ENCODE measurements around the gene LHFPL2. TPM values are rescaled to one million over a fixed set of nuclear protein-coding genes. Genes with fewer than 3 reads are reported as not detected.

The LHFPL2 gene
- total RNA-seq, 1 experiment from 2014 or later: 17.9 TPM

DNA sequence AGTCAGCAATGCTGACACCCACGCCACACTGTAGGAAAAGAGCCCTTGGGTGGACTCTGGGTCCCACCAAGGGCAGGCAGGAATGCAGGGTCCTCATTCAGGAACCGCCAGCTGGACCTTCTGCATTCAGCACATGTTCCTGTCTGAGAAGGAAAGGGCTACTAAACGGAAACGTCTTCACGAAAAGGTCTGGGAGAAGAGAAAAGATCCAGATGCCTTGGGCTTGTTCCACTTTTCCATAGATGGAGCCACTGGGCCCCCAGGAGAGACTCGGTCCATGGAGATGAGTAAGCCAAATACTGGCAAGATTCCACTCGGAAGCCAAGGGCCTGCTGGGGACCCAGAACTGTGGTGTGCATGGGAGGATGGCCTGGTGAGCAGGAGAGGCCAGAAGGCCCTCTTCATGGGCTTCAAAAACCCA is 38.4 kb downstream of the LHFPL2 start:
- Histone ChIP-seq H3K27ac (ENCODE audit: low read depth, low read length) (no peak overlapping the region), H3K36me3 (ENCODE audit: control insufficient read depth in 1 of 2, insufficient read depth in 2 of 2, low read length in 2 of 2) (no peaks in the 10 kb centered on the region), H3K79me2 (ENCODE audit: insufficient read depth, low read length) (no peaks in the 10 kb centered on the region), H3K4me3 (replicated peaks in 1 of 2; ENCODE audit: low read depth in 1 of 2, low read length in 2 of 2) (no peak overlapping the region), H3K9ac (ENCODE audit: low read length) (no peak overlapping the region), H3K4me1 (ENCODE audit: control insufficient read depth in 1 of 2, insufficient read depth in 2 of 2, low read length in 2 of 2) (peaks cover 3 to 15% of the 10 kb centered on the region in 2 experiments), H3K4me2 (ENCODE audit: low read length) (no peak overlapping the region), H3K9me2 (ENCODE audit: insufficient read depth) (no peaks in the 10 kb centered on the region), H3K9me3 (ENCODE audit: control insufficient read depth in 1 of 2, insufficient read depth in 1 of 2, low read depth in 1 of 2, low read length in 2 of 2) (no peaks in the 10 kb centered on the region), H3K27me3 (ENCODE audit: insufficient read depth, low read length) (no peaks in the 10 kb centered on the region), H2AFZ (ENCODE audit: low read depth, low read length, poor library complexity, severe bottlenecking) (no peak overlapping the region), H4K20me1 (ENCODE audit: insufficient read depth) (no peaks in the 10 kb centered on the region)
- ChIA-PET RAD21 (ENCODE audit: low non-redundant PET in 1 of 2, low total read pairs in 2 of 2, uncharacterized antibody in 2 of 2, unreplicated experiment in 2 of 2) (no interaction called here), POLR2A (no interaction called here), CTCF (no interaction called here)
- no peak for ATAC-seq
- BruUV-seq (replicated peaks): no TSS peak
- TF ChIP-seq, protein P1, sequence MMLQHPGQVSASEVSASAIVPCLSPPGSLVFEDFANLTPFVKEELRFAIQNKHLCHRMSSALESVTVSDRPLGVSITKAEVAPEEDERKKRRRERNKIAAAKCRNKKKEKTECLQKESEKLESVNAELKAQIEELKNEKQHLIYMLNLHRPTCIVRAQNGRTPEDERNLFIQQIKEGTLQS (IDR thresholded peaks at IDR 0.05): no peak
- TF ChIP-seq CBX3 (IDR thresholded peaks at IDR 0.05; ENCODE audit: low read depth): no peak
- no peak for TF ChIP-seq YY1 (IDR thresholded peaks at IDR 0.05; ENCODE audit: extremely low read depth, insufficient replicate concordance, low read depth, low read length)
- no peak for TF ChIP-seq POLR2AphosphoS5 (IDR thresholded peaks at IDR 0.05; ENCODE audit: low read depth, low read length)
- no peak for TF ChIP-seq POLR2A (IDR thresholded peaks at IDR 0.05; ENCODE audit: borderline replicate concordance, extremely low read depth, insufficient read depth, insufficient read length)
- TF ChIP-seq, protein P2, sequence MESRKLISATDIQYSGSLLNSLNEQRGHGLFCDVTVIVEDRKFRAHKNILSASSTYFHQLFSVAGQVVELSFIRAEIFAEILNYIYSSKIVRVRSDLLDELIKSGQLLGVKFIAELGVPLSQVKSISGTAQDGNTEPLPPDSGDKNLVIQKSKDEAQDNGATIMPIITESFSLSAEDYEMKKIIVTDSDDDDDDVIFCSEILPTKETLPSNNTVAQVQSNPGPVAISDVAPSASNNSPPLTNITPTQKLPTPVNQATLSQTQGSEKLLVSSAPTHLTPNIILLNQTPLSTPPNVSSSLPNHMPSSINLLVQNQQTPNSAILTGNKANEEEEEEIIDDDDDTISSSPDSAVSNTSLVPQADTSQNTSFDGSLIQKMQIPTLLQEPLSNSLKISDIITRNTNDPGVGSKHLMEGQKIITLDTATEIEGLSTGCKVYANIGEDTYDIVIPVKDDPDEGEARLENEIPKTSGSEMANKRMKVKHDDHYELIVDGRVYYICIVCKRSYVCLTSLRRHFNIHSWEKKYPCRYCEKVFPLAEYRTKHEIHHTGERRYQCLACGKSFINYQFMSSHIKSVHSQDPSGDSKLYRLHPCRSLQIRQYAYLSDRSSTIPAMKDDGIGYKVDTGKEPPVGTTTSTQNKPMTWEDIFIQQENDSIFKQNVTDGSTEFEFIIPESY (IDR thresholded peaks at IDR 0.05; ENCODE audit: extremely low read depth, insufficient replicate concordance, low read length): no peak
- TF ChIP-seq ELF1 (IDR thresholded peaks at IDR 0.05; ENCODE audit: borderline replicate concordance, low read depth): no peak
- no peak for TF ChIP-seq CEBPB (IDR thresholded peaks at IDR 0.05; ENCODE audit: low read depth)
- no peak for TF ChIP-seq EZH2 (IDR thresholded peaks at IDR 0.05)
- TF ChIP-seq TCF7L2 (IDR thresholded peaks at IDR 0.05; ENCODE audit: borderline replicate concordance, extremely low read depth, insufficient read depth, insufficient read length): no peak
- TF ChIP-seq SRF (IDR thresholded peaks at IDR 0.05; ENCODE audit: low read depth): no peak
- intact Hi-C loops (cut with micrococcal nuclease): no loop called here
- DNase-seq (ENCODE audit: low read depth, low spot score): no peak
